H1 (cell line): ENCODE results near the gene SMIM32. TPM values are rescaled to one million over a fixed set of nuclear protein-coding genes. Genes with fewer than 3 reads are reported as not detected.

Source experiments
- TCF12 ChIP-seq: IDR thresholded peaks from 2 replicates; pipeline ENCODE4 v1.6.1; 2011; ENCODE audit warnings: low read depth, mild to moderate bottlenecking, low read length
- polyA plus RNA-seq, 7 experiments: library from polyadenylated mRNA; depleted of rRNA in 3 of 7; stranded (reverse) in 5 of 7; unstranded in 2 of 7; fragments of >200 nt in 5 of 7; fragments of 200-250 nt in 2 of 7; gene quantifications; 1 replicate in 5 of 7; 2 replicates in 1 of 7; 4 replicates in 1 of 7; pipeline versions ENCODE4 v1.2.1 to v1.2.3, GENCODE V29; 2011 to 2013; ENCODE audit warnings: missing spikeins in 2 of 7, mixed read lengths in 2 of 7
- total RNA-seq: library from RNA; stranded (reverse); fragmentation: NEBNext Ultra II Directional; extraction: Animal tissue kit (Norgen Biotek cat#: 25700); gene quantifications from 2 replicates; pipeline ENCODE4 v1.2.1, GENCODE V29; 2021

Gene SMIM32
- total and polyA plus RNA-seq, 2 of the 8 experiments (the other 6 are each of a cell fraction or from before 2014, with no cell fraction given) = 0.09 to 0.22 TPM

- TF ChIP-seq TCF12 = no peak
Observed at GRCh38 chr5:136216230-136216629, 23.3 kb upstream of the SMIM32 start (continued).
